ENCODE data around the gene PTCH1. TPM values are rescaled to one million over a fixed set of nuclear protein-coding genes. Genes with fewer than 3 reads are reported as not detected.
A peak's percentile ranks its signal among the peaks of the same experiment; 100 is the strongest.

The PTCH1 gene
- total RNA-seq, 2 experiments from 2014 or later, result 5.4 to 7.3 TPM

DNA sequence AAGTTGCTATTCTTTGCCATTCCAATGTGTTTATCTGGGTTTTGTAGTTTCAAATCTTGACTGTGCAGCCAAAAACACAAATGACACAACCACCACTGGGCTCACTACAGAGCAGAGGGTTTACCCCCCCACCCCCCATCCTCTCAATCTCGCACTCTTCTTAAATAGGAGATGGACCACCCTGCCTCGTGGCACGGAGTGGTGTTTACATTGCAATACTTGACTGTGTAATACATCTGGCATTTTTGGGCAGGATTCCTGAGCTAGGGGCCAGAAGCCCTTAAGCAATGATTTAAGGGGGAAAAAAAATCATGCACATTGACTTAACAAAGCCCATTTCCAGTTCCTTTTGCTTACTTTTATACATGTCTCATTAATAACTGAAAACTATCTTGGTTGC is 19.0 kb downstream of the PTCH1 start:
- peaks cover 61% of the 10 kb centered on the region for H3K4me1 Mint-ChIP-seq (ENCODE audit: low read depth)
- H3K9me3 Mint-ChIP-seq, result no peaks in the 10 kb centered on the region
- ATAC-seq (no peak), DNase-seq (no peak)
- peaks cover 5% of the 10 kb centered on the region for H3K27me3 Mint-ChIP-seq
- no peaks in the 10 kb centered on the region for H3K36me3 Mint-ChIP-seq (ENCODE audit: low read depth)
- TF ChIP-seq CTCF (IDR thresholded peaks at IDR 0.05), result no peak
- ChIA-PET CTCF (interaction anchor here (1.0 to 1.1 kb wide), 2 partner anchors 34 to 35 kb away, joined by 3 read pairs; no protein-coding TSS in a partner anchor), POLR2A (interaction anchor here (0.5 kb wide), 1 partner anchor 840 kb away, joined by 3 read pairs; no protein-coding TSS in a partner anchor)
- H3K27ac Mint-ChIP-seq, result no peak overlapping the region
- no peak overlapping the region for H3K4me3 Mint-ChIP-seq
- intact Hi-C loops (cut with micrococcal nuclease), result no loop called here

DNA sequence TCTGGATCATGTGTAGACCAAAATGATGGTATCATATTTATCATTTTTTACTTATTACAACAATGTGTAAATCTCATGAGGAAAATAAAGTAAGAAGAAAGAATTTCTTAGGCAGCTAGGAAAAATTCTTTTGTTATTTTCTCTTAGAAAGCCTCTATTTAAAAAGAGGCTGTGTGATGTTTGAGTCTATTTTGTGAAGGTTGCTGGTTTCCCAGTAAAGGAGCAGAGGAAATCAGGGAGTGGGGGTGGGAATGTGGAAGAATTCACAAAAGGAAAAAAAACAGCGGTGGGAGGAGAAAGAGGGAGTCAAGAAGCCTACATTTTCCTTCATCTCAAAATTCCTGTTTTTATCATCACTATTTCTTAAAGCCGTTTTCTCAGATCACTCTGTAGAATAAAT is 20.1 kb downstream of the PTCH1 start:
- Mint-ChIP-seq H3K27ac (no peak overlapping the region), H3K36me3 (ENCODE audit: low read depth) (no peaks in the 10 kb centered on the region), H3K4me3 (no peak overlapping the region), H3K4me1 (ENCODE audit: low read depth) (peaks cover 65% of the 10 kb centered on the region), H3K9me3 (no peaks in the 10 kb centered on the region), H3K27me3 (peaks cover 4% of the 10 kb centered on the region)
- intact Hi-C loops (cut with micrococcal nuclease), result no loop called here
- POLR2A ChIA-PET, result no interaction called here
- ATAC-seq, result no peak
- CTCF ChIA-PET, result no interaction called here
- TF ChIP-seq CTCF (IDR thresholded peaks at IDR 0.05), result no peak
- no peak for DNase-seq

- H3K4me1 Mint-ChIP-seq (ENCODE audit: low read depth), result peaks cover 67% of the 10 kb centered on the region
- no peak for ATAC-seq
Measured at GRCh38 chr9:95495961-95496360, 20.8 kb downstream of the PTCH1 start.

DNA sequence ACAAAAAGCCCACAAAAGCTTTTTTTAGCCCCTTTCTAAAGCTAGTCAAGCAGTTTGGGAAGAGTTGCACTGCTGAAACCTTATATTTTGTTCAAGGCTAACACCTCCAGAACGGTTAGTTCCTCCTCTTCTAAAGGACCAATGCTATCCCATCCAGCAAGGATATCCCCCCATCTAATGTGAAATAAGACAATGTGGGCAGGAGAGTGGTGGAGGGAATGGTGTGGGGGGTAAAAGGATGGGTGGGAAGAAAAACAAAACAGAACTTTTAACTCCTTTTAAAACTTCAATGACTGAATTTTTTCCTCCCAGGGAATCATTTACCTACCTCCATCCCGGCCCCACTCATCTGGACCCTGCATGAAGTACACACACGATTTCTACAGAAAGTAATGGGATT is 21.2 kb downstream of the PTCH1 start:
- TF ChIP-seq CTCF (IDR thresholded peaks at IDR 0.05), result no peak
- ChIA-PET CTCF (no interaction called here), POLR2A (no interaction called here)
- no peaks in the 10 kb centered on the region for H3K9me3 Mint-ChIP-seq
- H3K27me3 Mint-ChIP-seq, result no peaks in the 10 kb centered on the region
- DNase-seq (no peak), ATAC-seq (no peak)
- H3K27ac Mint-ChIP-seq, result no peak overlapping the region
- intact Hi-C loops (cut with micrococcal nuclease), result no loop called here
- no peaks in the 10 kb centered on the region for H3K36me3 Mint-ChIP-seq (ENCODE audit: low read depth)
- no peak overlapping the region for H3K4me3 Mint-ChIP-seq
- peaks cover 67% of the 10 kb centered on the region for H3K4me1 Mint-ChIP-seq (ENCODE audit: low read depth)

More at GRCh38 chr9:95495961-95496360, 20.8 kb downstream of the PTCH1 start:
- Mint-ChIP-seq H3K9me3 (no peaks in the 10 kb centered on the region), H3K27ac (no peak overlapping the region), H3K27me3 (peaks cover under 1% of the 10 kb centered on the region), H3K36me3 (ENCODE audit: low read depth) (no peaks in the 10 kb centered on the region), H3K4me3 (no peak overlapping the region)
- DNase-seq, result no peak
- TF ChIP-seq CTCF (IDR thresholded peaks at IDR 0.05), result no peak
- POLR2A ChIA-PET, result no interaction called here
- intact Hi-C loops (cut with micrococcal nuclease), result no loop called here
- CTCF ChIA-PET, result no interaction called here

DNA sequence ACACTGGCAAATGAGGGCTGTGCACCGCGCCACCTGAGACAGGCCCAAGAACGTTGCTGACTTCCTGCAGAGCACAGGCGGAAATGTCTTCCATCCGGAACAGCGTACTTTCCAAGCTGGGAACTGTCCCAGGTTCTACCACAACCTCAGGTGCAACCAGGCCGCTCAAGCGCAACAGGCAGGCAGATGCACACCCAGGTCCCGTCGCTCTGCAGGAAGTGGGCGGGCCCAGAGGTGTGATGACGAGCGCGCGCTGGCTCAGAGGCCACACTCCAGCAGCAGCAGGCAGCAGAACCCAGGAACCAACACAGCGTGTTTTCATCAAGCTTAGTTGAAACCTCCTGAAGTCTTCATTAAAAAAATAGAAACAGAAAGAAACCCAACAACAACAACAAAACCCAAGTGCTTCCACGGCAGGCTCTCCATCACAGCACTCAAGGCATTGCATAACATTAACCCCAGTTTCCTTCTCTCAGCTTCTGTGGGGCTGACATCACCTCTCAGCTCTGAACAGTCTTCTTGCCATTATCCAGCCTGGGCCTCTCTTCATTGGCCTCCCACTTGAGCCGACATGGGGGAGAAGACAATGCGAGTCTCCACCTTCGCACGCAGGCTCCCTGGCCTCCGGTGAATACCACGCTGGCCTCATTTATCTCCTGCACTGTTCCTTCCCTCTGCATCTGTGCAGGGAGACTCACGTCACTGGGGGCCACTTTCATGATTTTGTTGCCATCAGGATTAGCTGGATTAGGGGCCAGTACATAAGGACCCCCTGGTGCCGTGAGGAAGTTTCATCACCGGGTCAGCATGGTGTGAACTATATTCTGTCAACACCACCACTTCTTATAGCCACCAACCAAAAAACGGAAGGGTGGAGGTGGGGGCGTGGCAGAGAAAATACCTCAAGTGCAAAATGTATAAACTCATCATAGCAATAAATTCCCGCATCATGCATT is 22.1 kb downstream of the PTCH1 start:
- Mint-ChIP-seq H3K4me3 (peak overlapping the region; percentile 74), H3K27ac (peak overlapping the region; percentile 95), H3K36me3 (ENCODE audit: low read depth) (no peaks in the 10 kb centered on the region), H3K9me3 (no peaks in the 10 kb centered on the region), H3K4me1 (ENCODE audit: low read depth) (peaks cover 67% of the 10 kb centered on the region), H3K27me3 (no peaks in the 10 kb centered on the region)
- ChIA-PET CTCF (no interaction called here), POLR2A (interaction anchor here (0.8 to 1.7 kb wide), 5 partner anchors 12 to 32 kb away, joined by 3 to 10 read pairs (median 4); no protein-coding TSS in a partner anchor)
- peak; percentile 98 for ATAC-seq
- intact Hi-C loops (cut with micrococcal nuclease), result no loop called here
- TF ChIP-seq CTCF (IDR thresholded peaks at IDR 0.05), result no peak
- DNase-seq, result peak; percentile 90

All from activated CD8-positive, alpha-beta T cell treated with anti-CD3 and anti-CD28 coated beads for 36 hours (primary cell).